Measurements from ENCODE around the gene ASIC2. TPM values are rescaled to one million over a fixed set of nuclear protein-coding genes. Genes with fewer than 3 reads are reported as not detected.

Gene ASIC2
- total and polyA plus RNA-seq, 2 experiments from 2014 or later = 0.52 to 2.8 TPM

- DNase-seq (ENCODE audit: low spot score) (no peak), ATAC-seq (no peak)
- no peaks in the 10 kb centered on the region for H3F3A ChIP-seq (replicated peaks; ENCODE audit: low read depth)
- no peak overlapping the region for H3K4me2 ChIP-seq
- H3K36me3 Mint-ChIP-seq (ENCODE audit: low read depth) = no peaks in the 10 kb centered on the region
- H4K20me1 ChIP-seq (replicated peaks; ENCODE audit: insufficient read depth) = no peaks in the 10 kb centered on the region
- no peaks in the 10 kb centered on the region for H3K36me3 ChIP-seq (ENCODE audit: insufficient read depth)
- H2AFZ ChIP-seq = no peak overlapping the region
- H3K4me1 ChIP-seq (ENCODE audit: insufficient read depth) = no peaks in the 10 kb centered on the region
- peaks cover 16% of the 10 kb centered on the region for H3K9me2 ChIP-seq (ENCODE audit: insufficient read depth)
- no peak for TF ChIP-seq JUNB (IDR thresholded peaks at IDR 0.05; ENCODE audit: unreplicated experiment)
- TF ChIP-seq REST (IDR thresholded peaks at IDR 0.05; ENCODE audit: unreplicated experiment) = no peak
- no peak for TF ChIP-seq STAT1 (IDR thresholded peaks at IDR 0.05; ENCODE audit: unreplicated experiment)
- TF ChIP-seq EZH2 (IDR thresholded peaks at IDR 0.05; ENCODE audit: low read depth, unreplicated experiment) = no peak
- TF ChIP-seq, protein P1, sequence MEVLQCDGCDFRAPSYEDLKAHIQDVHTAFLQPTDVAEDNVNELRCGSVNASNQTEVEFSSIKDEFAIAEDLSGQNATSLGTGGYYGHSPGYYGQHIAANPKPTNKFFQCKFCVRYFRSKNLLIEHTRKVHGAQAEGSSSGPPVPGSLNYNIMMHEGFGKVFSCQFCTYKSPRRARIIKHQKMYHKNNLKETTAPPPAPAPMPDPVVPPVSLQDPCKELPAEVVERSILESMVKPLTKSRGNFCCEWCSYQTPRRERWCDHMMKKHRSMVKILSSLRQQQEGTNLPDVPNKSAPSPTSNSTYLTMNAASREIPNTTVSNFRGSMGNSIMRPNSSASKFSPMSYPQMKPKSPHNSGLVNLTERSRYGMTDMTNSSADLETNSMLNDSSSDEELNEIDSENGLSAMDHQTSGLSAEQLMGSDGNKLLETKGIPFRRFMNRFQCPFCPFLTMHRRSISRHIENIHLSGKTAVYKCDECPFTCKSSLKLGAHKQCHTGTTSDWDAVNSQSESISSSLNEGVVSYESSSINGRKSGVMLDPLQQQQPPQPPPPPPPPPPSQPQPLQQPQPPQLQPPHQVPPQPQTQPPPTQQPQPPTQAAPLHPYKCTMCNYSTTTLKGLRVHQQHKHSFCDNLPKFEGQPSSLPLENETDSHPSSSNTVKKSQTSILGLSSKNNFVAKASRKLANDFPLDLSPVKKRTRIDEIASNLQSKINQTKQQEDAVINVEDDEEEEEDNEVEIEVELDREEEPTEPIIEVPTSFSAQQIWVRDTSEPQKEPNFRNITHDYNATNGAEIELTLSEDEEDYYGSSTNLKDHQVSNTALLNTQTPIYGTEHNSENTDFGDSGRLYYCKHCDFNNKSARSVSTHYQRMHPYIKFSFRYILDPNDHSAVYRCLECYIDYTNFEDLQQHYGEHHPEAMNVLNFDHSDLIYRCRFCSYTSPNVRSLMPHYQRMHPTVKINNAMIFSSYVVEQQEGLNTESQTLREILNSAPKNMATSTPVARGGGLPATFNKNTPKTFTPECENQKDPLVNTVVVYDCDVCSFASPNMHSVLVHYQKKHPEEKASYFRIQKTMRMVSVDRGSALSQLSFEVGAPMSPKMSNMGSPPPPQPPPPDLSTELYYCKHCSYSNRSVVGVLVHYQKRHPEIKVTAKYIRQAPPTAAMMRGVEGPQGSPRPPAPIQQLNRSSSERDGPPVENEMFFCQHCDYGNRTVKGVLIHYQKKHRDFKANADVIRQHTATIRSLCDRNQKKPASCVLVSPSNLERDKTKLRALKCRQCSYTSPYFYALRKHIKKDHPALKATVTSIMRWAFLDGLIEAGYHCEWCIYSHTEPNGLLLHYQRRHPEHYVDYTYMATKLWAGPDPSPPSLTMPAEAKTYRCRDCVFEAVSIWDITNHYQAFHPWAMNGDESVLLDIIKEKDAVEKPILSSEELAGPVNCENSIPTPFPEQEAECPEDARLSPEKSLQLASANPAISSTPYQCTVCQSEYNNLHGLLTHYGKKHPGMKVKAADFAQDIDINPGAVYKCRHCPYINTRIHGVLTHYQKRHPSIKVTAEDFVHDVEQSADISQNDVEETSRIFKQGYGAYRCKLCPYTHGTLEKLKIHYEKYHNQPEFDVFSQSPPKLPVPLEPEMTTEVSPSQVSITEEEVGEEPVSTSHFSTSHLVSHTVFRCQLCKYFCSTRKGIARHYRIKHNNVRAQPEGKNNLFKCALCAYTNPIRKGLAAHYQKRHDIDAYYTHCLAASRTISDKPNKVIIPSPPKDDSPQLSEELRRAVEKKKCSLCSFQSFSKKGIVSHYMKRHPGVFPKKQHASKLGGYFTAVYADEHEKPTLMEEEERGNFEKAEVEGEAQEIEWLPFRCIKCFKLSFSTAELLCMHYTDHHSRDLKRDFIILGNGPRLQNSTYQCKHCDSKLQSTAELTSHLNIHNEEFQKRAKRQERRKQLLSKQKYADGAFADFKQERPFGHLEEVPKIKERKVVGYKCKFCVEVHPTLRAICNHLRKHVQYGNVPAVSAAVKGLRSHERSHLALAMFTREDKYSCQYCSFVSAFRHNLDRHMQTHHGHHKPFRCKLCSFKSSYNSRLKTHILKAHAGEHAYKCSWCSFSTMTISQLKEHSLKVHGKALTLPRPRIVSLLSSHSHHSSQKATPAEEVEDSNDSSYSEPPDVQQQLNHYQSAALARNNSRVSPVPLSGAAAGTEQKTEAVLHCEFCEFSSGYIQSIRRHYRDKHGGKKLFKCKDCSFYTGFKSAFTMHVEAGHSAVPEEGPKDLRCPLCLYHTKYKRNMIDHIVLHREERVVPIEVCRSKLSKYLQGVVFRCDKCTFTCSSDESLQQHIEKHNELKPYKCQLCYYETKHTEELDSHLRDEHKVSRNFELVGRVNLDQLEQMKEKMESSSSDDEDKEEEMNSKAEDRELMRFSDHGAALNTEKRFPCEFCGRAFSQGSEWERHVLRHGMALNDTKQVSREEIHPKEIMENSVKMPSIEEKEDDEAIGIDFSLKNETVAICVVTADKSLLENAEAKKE (CRISPR knock-in tag; IDR thresholded peaks at IDR 0.05) = no peak
- no peak for TF ChIP-seq CREB1 (CRISPR knock-in tag; IDR thresholded peaks at IDR 0.05; ENCODE audit: low read depth)
- no peak for TF ChIP-seq ZNF331 (CRISPR knock-in tag; IDR thresholded peaks at IDR 0.05; ENCODE audit: low read depth)
- no peak for TF ChIP-seq EZH2phosphoT487 (IDR thresholded peaks at IDR 0.05; ENCODE audit: unreplicated experiment)
- no peak for TF ChIP-seq ETS1 (IDR thresholded peaks at IDR 0.05)
- no peak for TF ChIP-seq ZNF114 (CRISPR knock-in tag; IDR thresholded peaks at IDR 0.05)
- TF ChIP-seq, protein P2, sequence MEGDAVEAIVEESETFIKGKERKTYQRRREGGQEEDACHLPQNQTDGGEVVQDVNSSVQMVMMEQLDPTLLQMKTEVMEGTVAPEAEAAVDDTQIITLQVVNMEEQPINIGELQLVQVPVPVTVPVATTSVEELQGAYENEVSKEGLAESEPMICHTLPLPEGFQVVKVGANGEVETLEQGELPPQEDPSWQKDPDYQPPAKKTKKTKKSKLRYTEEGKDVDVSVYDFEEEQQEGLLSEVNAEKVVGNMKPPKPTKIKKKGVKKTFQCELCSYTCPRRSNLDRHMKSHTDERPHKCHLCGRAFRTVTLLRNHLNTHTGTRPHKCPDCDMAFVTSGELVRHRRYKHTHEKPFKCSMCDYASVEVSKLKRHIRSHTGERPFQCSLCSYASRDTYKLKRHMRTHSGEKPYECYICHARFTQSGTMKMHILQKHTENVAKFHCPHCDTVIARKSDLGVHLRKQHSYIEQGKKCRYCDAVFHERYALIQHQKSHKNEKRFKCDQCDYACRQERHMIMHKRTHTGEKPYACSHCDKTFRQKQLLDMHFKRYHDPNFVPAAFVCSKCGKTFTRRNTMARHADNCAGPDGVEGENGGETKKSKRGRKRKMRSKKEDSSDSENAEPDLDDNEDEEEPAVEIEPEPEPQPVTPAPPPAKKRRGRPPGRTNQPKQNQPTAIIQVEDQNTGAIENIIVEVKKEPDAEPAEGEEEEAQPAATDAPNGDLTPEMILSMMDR (conservative IDR thresholded peaks at IDR 0.05; ENCODE audit: low read depth in 2 of 2) = no peak
- TF ChIP-seq NANOG (IDR thresholded peaks at IDR 0.05; ENCODE audit: borderline replicate concordance) = no peak
- TF ChIP-seq POLR2AphosphoS5 (IDR thresholded peaks at IDR 0.05; ENCODE audit: low read depth) = no peak
- H3K79me2 ChIP-seq (replicated peaks; ENCODE audit: insufficient read depth) = no peaks in the 10 kb centered on the region
- peaks cover 7% of the 10 kb centered on the region for H3K27me3 Mint-ChIP-seq (ENCODE audit: insufficient read depth, low read depth, poor library complexity)
- H3K27me3 ChIP-seq (ENCODE audit: insufficient read depth) = no peaks in the 10 kb centered on the region
- no peak overlapping the region for H3K27ac ChIP-seq (ENCODE audit: low read depth)
- no peaks in the 10 kb centered on the region; the same call in 2 of the 3 replicates for H3K4me1 Mint-ChIP-seq
- no peak overlapping the region for H3K4me3 Mint-ChIP-seq
- H3K27ac Mint-ChIP-seq = no peak overlapping the region
- no peaks in the 10 kb centered on the region for H3K9me3 Mint-ChIP-seq
- no peak overlapping the region for H3K4me3 ChIP-seq
Observed at GRCh38 chr17:33171931-33172330, 121.2 kb downstream of the ASIC2 start.
